DND-41 (cell line): ENCODE data around the gene SENP1.

Source experiments
- ATAC-seq: fragments of 200-7000 bp; cut with Tn5 transposase; 3 replicates; pipeline ENCODE4 v1.9.1; 2021; ENCODE audit warnings: low read depth; ENCODE audit not compliant: insufficient read depth
- DNase-seq: peaks from one replicate; pipeline ENCODE4 v3.0.0-alpha.2; 2020
- H2AFZ ChIP-seq: 2 replicates; pipeline ENCODE4 v1.6.0; 2012; ENCODE audit warnings: low read depth, low read length
- H3K27ac ChIP-seq: 2 replicates; pipeline ENCODE4 v1.5.1; 2012; ENCODE audit warnings: low read length, inconsistent platforms
- H3K27me3 ChIP-seq: fragments of 200-600 bp; sonication (generic); 2 replicates; pipeline ENCODE4 v1.6.0; 2012; ENCODE audit warnings: low read length, mild to moderate bottlenecking, inconsistent platforms; ENCODE audit not compliant: insufficient read depth, poor library complexity
- H3K36me3 ChIP-seq: 2 replicates; pipeline ENCODE4 v1.5.1; 2012; ENCODE audit warnings: low read length, inconsistent platforms; ENCODE audit not compliant: insufficient read depth
- H3K4me1 ChIP-seq: 2 replicates; pipeline ENCODE4 v1.5.1; 2012; ENCODE audit warnings: mild to moderate bottlenecking, low read length; ENCODE audit not compliant: insufficient read depth
- H3K4me2 ChIP-seq: 2 replicates; pipeline ENCODE4 v1.6.0; 2012; ENCODE audit warnings: mild to moderate bottlenecking, moderate library complexity, low read length, inconsistent platforms; ENCODE audit not compliant: insufficient read depth
- H3K4me3 ChIP-seq, 2 experiments: fragments of 200-600 bp in 1 of 2; shearing (Covaris generic) in 1 of 2; 2 replicates each; pipeline ENCODE4 v1.5.1; 2012 to 2016; ENCODE audit warnings: inconsistent platforms in 2 of 2, low read length in 2 of 2, mild to moderate bottlenecking in 2 of 2, low read depth in 1 of 2, moderate library complexity in 1 of 2
- H3K79me2 ChIP-seq: 2 replicates; pipeline ENCODE4 v1.6.0; 2012; ENCODE audit warnings: low read length, inconsistent platforms; ENCODE audit not compliant: insufficient read depth
- H3K9ac ChIP-seq: 2 replicates; pipeline ENCODE4 v1.6.0; 2012; ENCODE audit warnings: low read depth, mild to moderate bottlenecking, inconsistent platforms, low read length, moderate library complexity
- H3K9me3 ChIP-seq: 2 replicates; pipeline ENCODE4 v1.5.1; 2012; ENCODE audit warnings: low read length, moderate library complexity, mild to moderate bottlenecking, inconsistent platforms; ENCODE audit not compliant: insufficient read depth, severe bottlenecking
- H4K20me1 ChIP-seq: 2 replicates; pipeline ENCODE4 v1.6.0; 2012; ENCODE audit warnings: low read length; ENCODE audit not compliant: insufficient read depth
- CTCF ChIP-seq: IDR thresholded peaks from 2 replicates; pipeline ENCODE4 v1.5.1; 2012; ENCODE audit warnings: borderline replicate concordance, low read length, moderate library complexity, mild to moderate bottlenecking; ENCODE audit not compliant: poor library complexity, severe bottlenecking; ENCODE audit errors: extremely low read depth
- EZH2 ChIP-seq: IDR thresholded peaks from 3 replicates; pipeline ENCODE4 v1.6.1; 2012; ENCODE audit warnings: borderline replicate concordance, low read depth, mild to moderate bottlenecking, moderate library complexity, low read length, inconsistent platforms; ENCODE audit not compliant: severe bottlenecking

The SENP1 gene

GRCh38 chr12:48031135-48031960 lies 74.5 kb downstream of the SENP1 start:
- H3K4me2 ChIP-seq = no peak overlapping the region
- H4K20me1 ChIP-seq = no peaks in the 10 kb centered on the region
- no peaks in the 10 kb centered on the region for H3K36me3 ChIP-seq
- ATAC-seq = no peak
- H2AFZ ChIP-seq = no peak overlapping the region
- no peaks in the 10 kb centered on the region for H3K27me3 ChIP-seq
- no peaks in the 10 kb centered on the region for H3K79me2 ChIP-seq
- H3K27ac ChIP-seq = no peak overlapping the region
- no peaks in the 10 kb centered on the region for H3K9me3 ChIP-seq
- no peaks in the 10 kb centered on the region for H3K4me1 ChIP-seq
- TF ChIP-seq CTCF (no peak), EZH2 (no peak)
- no peak overlapping the region for H3K4me3 ChIP-seq
- H3K9ac ChIP-seq = no peak overlapping the region
- no peak for DNase-seq

- TF ChIP-seq CTCF = no peak
- TF ChIP-seq EZH2 = no peak
- ATAC-seq = peak; percentile 66; the same call in 2 of the 3 replicates
Observed at GRCh38 chr12:48030173-48030650, 75.7 kb downstream of the SENP1 start.

DNA sequence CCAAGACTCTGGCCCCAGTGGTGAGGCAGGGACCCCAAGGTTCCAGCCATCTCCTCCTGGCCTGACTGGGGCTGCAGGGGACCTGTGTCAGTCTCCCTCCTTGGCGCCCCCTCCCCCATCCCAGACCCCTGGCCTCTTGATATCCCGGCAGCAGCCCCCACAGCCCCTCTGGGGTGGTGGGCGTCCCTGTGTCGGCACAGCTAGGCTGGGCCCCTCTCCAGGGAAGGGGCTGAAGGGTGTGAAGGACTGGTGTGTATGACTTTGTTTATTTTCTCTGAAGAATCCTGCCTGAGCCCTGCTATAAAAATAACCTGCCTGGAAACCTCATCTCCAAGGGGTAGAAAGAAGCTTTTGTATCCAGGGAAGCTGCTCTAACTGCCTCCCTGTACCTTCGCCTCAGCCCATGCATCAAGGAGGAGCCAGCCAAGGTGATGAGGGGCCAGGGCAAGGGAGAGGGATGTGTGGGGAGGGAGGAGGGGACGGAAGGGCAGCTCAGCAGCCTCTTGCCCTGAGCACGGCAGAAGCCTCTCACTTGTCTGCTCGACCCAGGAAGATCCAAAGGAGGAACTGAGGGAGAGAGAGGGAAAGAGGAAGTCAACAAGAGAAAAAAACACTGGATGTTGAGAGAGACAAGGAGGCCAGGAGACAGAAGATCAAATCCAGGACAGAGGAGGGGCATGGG lies 76.2 kb downstream of the SENP1 start:
- Histone ChIP-seq H3K9me3 (no peaks in the 10 kb centered on the region), H3K36me3 (no peaks in the 10 kb centered on the region), H3K27me3 (no peaks in the 10 kb centered on the region), H3K4me3 (no peak overlapping the region), H3K9ac (no peak overlapping the region), H3K4me2 (no peak overlapping the region), H4K20me1 (no peaks in the 10 kb centered on the region), H2AFZ (no peak overlapping the region), H3K27ac (no peak overlapping the region), H3K79me2 (no peaks in the 10 kb centered on the region), H3K4me1 (no peaks in the 10 kb centered on the region)
- no peak for ATAC-seq
- no peak for TF ChIP-seq EZH2
- no peak for TF ChIP-seq CTCF
- DNase-seq = no peak

More at GRCh38 chr12:48030173-48030650, 75.7 kb downstream of the SENP1 start:
- Histone ChIP-seq H3K9me3 (no peaks in the 10 kb centered on the region), H3K4me1 (no peaks in the 10 kb centered on the region), H3K4me3 (no peak overlapping the region), H3K36me3 (no peaks in the 10 kb centered on the region), H3K27ac (no peak overlapping the region), H3K27me3 (no peaks in the 10 kb centered on the region), H2AFZ (no peak overlapping the region), H3K79me2 (no peaks in the 10 kb centered on the region), H3K9ac (no peak overlapping the region), H3K4me2 (no peak overlapping the region), H4K20me1 (no peaks in the 10 kb centered on the region)
- DNase-seq = no peak
